Measurements from ENCODE around the gene CCDC148. TPM values are rescaled to one million over a fixed set of nuclear protein-coding genes. Genes with fewer than 3 reads are reported as not detected.

CCDC148 gene
- total and polyA plus RNA-seq, 10 of the 15 experiments (the other 5 are each of a cell fraction or from before 2014, with no cell fraction given): 0.07 to 0.30 (median 0.18) TPM; not detected in 7

- ATAC-seq (peak; percentile 66), FAIRE-seq (no peak), DNase-seq (ENCODE audit: low read depth, low spot score) (no peak)
- SMC1A ChIA-PET (ENCODE audit: uncharacterized antibody, unreplicated experiment): no interaction called here
- no TSS peak for BruUV-seq (replicated peaks)
- RAD21 ChIA-PET (ENCODE audit: unreplicated experiment): no interaction called here
- Histone ChIP-seq H3K36me3 (ENCODE audit: control insufficient read depth in 2 of 2, insufficient read depth in 2 of 2, low read length in 1 of 2) (no peaks in the 10 kb centered on the region), H3K4me3 (no peak overlapping the region), H3K79me2 (ENCODE audit: control insufficient read depth, insufficient read depth, low read length) (no peaks in the 10 kb centered on the region), H3K27me3 (replicated peaks in 1 of 2; ENCODE audit: control insufficient read depth in 2 of 2, insufficient read depth in 2 of 2, low read length in 1 of 2) (no peaks in the 10 kb centered on the region), H3K4me2 (ENCODE audit: control insufficient read depth, insufficient read depth) (no peak overlapping the region), H3K9ac (ENCODE audit: control insufficient read depth, insufficient read depth, low read length) (no peak overlapping the region), H3K4me1 (ENCODE audit: control insufficient read depth, insufficient read depth, low read length) (no peaks in the 10 kb centered on the region), H4K20me1 (ENCODE audit: control insufficient read depth, insufficient read depth) (no peaks in the 10 kb centered on the region), H2AFZ (ENCODE audit: control insufficient read depth, low read depth, low read length) (no peak overlapping the region), H3K9me3 (replicated peaks; ENCODE audit: control insufficient read depth, insufficient read depth, low read length) (no peaks in the 10 kb centered on the region), H3K27ac (ENCODE audit: control insufficient read depth, insufficient read depth) (no peak overlapping the region)
- no peak for TF ChIP-seq ZBTB40 (IDR thresholded peaks at IDR 0.05; ENCODE audit: borderline replicate concordance)
- TF ChIP-seq ELK1 (IDR thresholded peaks at IDR 0.05; ENCODE audit: low read depth, low read length): no peak
- peak; percentile 87 for TF ChIP-seq SPI1 (IDR thresholded peaks at IDR 0.05; ENCODE audit: borderline replicate concordance, insufficient read depth, low read depth, low read length)
- no peak for TF ChIP-seq NFXL1 (IDR thresholded peaks at IDR 0.05; ENCODE audit: borderline replicate concordance)
- intact Hi-C loops (cut with micrococcal nuclease; ENCODE audit: unreplicated experiment): no loop called here
- POLR2A ChIA-PET: no interaction called here
- in situ Hi-C loops (cut with MboI): no loop called here
- CTCF ChIA-PET: no interaction called here
- WGBS (ENCODE audit: insufficient coverage, insufficient replicate concordance, low lambda C conversion rate, missing lambda C conversion rate): 24% methylated on average over 6 of the region's 6 CpGs
Observed at GRCh38 chr2:158142568-158143332, 313.8 kb downstream of the CCDC148 start.
